OCI-LY3 (cell line): ENCODE data around the gene BRK1.

ENCODE experiments used
- H2AFZ ChIP-seq: fragments of 200-600, 300-600 bp; shearing (Covaris generic); 2 replicates; pipeline ENCODE4 v1.6.0; 2014; ENCODE audit warnings: antibody characterized with exemption, low read depth, low read length
- H3K27ac ChIP-seq: fragments of 200-600, 300-600 bp; sonication (generic); 2 replicates; pipeline ENCODE4 v1.5.1; 2014; ENCODE audit warnings: mild to moderate bottlenecking, low read length, moderate library complexity, mixed read lengths
- H3K27me3 ChIP-seq: fragments of 200-600, 300-600 bp; sonication (generic); 2 replicates; pipeline ENCODE4 v1.6.1; 2014; ENCODE audit warnings: low read depth, low read length, mixed read lengths
- H3K36me3 ChIP-seq: fragments of 200-600, 300-600 bp; sonication (generic); replicated peaks from 2 replicates; pipeline ENCODE3; 2014; ENCODE audit warnings: low read depth, low read length, mixed read lengths
- H3K4me1 ChIP-seq: fragments of 300-600, 200-600 bp; sonication (generic); 2 replicates; pipeline ENCODE4 v1.6.1; 2014; ENCODE audit warnings: low read length, mixed read lengths
- H3K4me2 ChIP-seq: fragments of 200-600, 300-600 bp; sonication (generic); 2 replicates; pipeline ENCODE4 v1.6.1; 2014; ENCODE audit warnings: low read length, mixed read lengths
- H3K4me3 ChIP-seq: fragments of 300-600, 200-600 bp; sonication (generic); 2 replicates; pipeline ENCODE4 v1.5.1; 2014; ENCODE audit warnings: antibody characterized with exemption, mild to moderate bottlenecking, low read length, moderate library complexity
- H3K79me2 ChIP-seq: fragments of 300-600, 200-600 bp; shearing (Covaris generic); 2 replicates; pipeline ENCODE4 v1.6.1; 2014; ENCODE audit warnings: mild to moderate bottlenecking, low read length, mixed read lengths
- H3K9ac ChIP-seq: fragments of 300-600, 200-600 bp; shearing (Covaris generic); 2 replicates; pipeline ENCODE4 v1.6.0; 2014; ENCODE audit warnings: mild to moderate bottlenecking, low read length, moderate library complexity
- H3K9me3 ChIP-seq: fragments of 200-600, 300-600 bp; shearing (Covaris generic); 2 replicates; pipeline ENCODE4 v1.6.1; 2014; ENCODE audit warnings: low read length, mixed read lengths; ENCODE audit not compliant: insufficient read depth
- H4K20me1 ChIP-seq: fragments of 200-600, 300-600 bp; sonication (generic); 2 replicates; pipeline ENCODE4 v1.6.1; 2016; ENCODE audit warnings: low read length, mixed read lengths; ENCODE audit not compliant: insufficient read depth
- CTCF ChIP-seq: fragments of 200-600, 300-600 bp; sonication (generic); IDR thresholded peaks from 2 replicates; pipeline ENCODE4 v1.5.1; 2014; ENCODE audit warnings: antibody characterized with exemption, low read length, low read depth
- EZH2phosphoT487 ChIP-seq: fragments of 200-600 bp; shearing (Covaris generic); IDR thresholded peaks from 2 replicates; pipeline ENCODE4 v1.6.1; 2018; ENCODE audit warnings: antibody characterized with exemption, mixed run types, low read depth

BRK1 gene

GRCh38 chr3:10142707-10143560 lies 27.5 kb downstream of the BRK1 start:
- H3K9ac ChIP-seq, result peak overlapping the region; percentile 70
- H3K36me3 ChIP-seq, result peaks cover 27% of the 10 kb centered on the region
- H3K4me2 ChIP-seq, result peak overlapping the region; percentile 88
- H3K4me3 ChIP-seq, result peak overlapping the region; percentile 80
- TF ChIP-seq CTCF, result no peak
- no peak for TF ChIP-seq EZH2phosphoT487
- H4K20me1 ChIP-seq, result peaks cover 23% of the 10 kb centered on the region
- no peak overlapping the region for H3K27ac ChIP-seq
- no peaks in the 10 kb centered on the region for H3K9me3 ChIP-seq
- no peaks in the 10 kb centered on the region for H3K27me3 ChIP-seq
- H3K79me2 ChIP-seq, result peaks cover 63% of the 10 kb centered on the region
- peaks cover 18% of the 10 kb centered on the region for H3K4me1 ChIP-seq
- no peak overlapping the region for H2AFZ ChIP-seq

GRCh38 chr3:10145685-10146084 lies 30.2 kb downstream of the BRK1 start:
- Histone ChIP-seq H3K27me3 (no peaks in the 10 kb centered on the region), H3K4me1 (peaks cover 18% of the 10 kb centered on the region), H4K20me1 (peaks cover 23% of the 10 kb centered on the region), H3K9me3 (no peaks in the 10 kb centered on the region), H3K4me3 (no peak overlapping the region), H3K4me2 (no peak overlapping the region), H3K79me2 (peaks cover 79% of the 10 kb centered on the region), H3K36me3 (peaks cover 40% of the 10 kb centered on the region), H3K27ac (no peak overlapping the region), H3K9ac (no peak overlapping the region), H2AFZ (no peak overlapping the region)
- TF ChIP-seq CTCF (no peak), EZH2phosphoT487 (no peak)

- Histone ChIP-seq H3K4me1 (no peaks in the 10 kb centered on the region), H3K4me2 (no peak overlapping the region), H3K79me2 (peaks cover 53% of the 10 kb centered on the region), H3K27ac (no peak overlapping the region), H3K9ac (no peak overlapping the region), H4K20me1 (peaks cover 6% of the 10 kb centered on the region; the same call in 1 of the 2 replicates), H3K27me3 (no peaks in the 10 kb centered on the region), H3K9me3 (no peaks in the 10 kb centered on the region), H3K36me3 (peaks cover 35% of the 10 kb centered on the region), H3K4me3 (no peak overlapping the region), H2AFZ (no peak overlapping the region)
- TF ChIP-seq CTCF, result no peak
These were observed 33.8 kb downstream of the BRK1 start for GRCh38 chr3:10149226-10149625.

- H3K79me2 ChIP-seq, result peaks cover 35% of the 10 kb centered on the region
- no peak overlapping the region for H3K9ac ChIP-seq
- no peak overlapping the region for H2AFZ ChIP-seq
- H3K9me3 ChIP-seq, result no peaks in the 10 kb centered on the region
- H3K4me3 ChIP-seq, result no peak overlapping the region
- TF ChIP-seq EZH2phosphoT487, result no peak
- TF ChIP-seq CTCF, result no peak
- no peak overlapping the region for H3K4me2 ChIP-seq
- no peaks in the 10 kb centered on the region; the same call in 1 of the 2 replicates for H4K20me1 ChIP-seq
- H3K4me1 ChIP-seq, result no peaks in the 10 kb centered on the region
- peaks cover 35% of the 10 kb centered on the region for H3K36me3 ChIP-seq
- no peak overlapping the region for H3K27ac ChIP-seq
- H3K27me3 ChIP-seq, result no peaks in the 10 kb centered on the region
These were observed 35.5 kb downstream of the BRK1 start for GRCh38 chr3:10150987-10151386.
